Muscle of arm (tissue), 14 donors: ENCODE results near the gene GNG7. TPM values are rescaled to one million over a fixed set of nuclear protein-coding genes. Genes with fewer than 3 reads are reported as not detected.

Experiments used
- DNase-seq: peaks from one replicate; pipeline ENCODE4 v3.0.0-alpha.2; 2013
- long read RNA-seq, 11 donors: transcript quantifications; one replicate each; lab custom pipeline, GENCODE V29; 2026
- polyA plus RNA-seq, 12 donors: library from polyadenylated mRNA; unstranded; fragments of 120-200 nt; gene quantifications; one replicate each; pipeline ENCODE4 v1.2.1, GENCODE V29; 2013; ENCODE audit not compliant: insufficient read length in 12 of 12

GNG7 gene
- polyA plus RNA-seq: 1 to 10 TPM in 11 of 12 donors, not detected in 1; 1.4 to 4.5 (median 2.5) TPM
- long read RNA-seq, donor 1, full-length matches to known transcripts: 2 of 2 reads
- long read RNA-seq, donor 1, partial matches to known transcripts: 0 of 2 reads
- long read RNA-seq, donor 1, other reads (novel, unspliced or antisense): 0 of 2 reads
- long read RNA-seq, donor 2, full-length matches to known transcripts: 3 of 3 reads
- long read RNA-seq, donor 2, partial matches to known transcripts: 0 of 3 reads
- long read RNA-seq, donor 2, other reads (novel, unspliced or antisense): 0 of 3 reads
- long read RNA-seq, donor 3, full-length matches to known transcripts: 1 of 1 reads
- long read RNA-seq, donor 3, partial matches to known transcripts: 0 of 1 reads
- long read RNA-seq, donor 3, other reads (novel, unspliced or antisense): 0 of 1 reads
- long read RNA-seq, donor 4, full-length matches to known transcripts: 3 of 3 reads
- long read RNA-seq, donor 4, partial matches to known transcripts: 0 of 3 reads
- long read RNA-seq, donor 4, other reads (novel, unspliced or antisense): 0 of 3 reads
- long read RNA-seq, donor 5, full-length matches to known transcripts: 4 of 4 reads
- long read RNA-seq, donor 5, partial matches to known transcripts: 0 of 4 reads
- long read RNA-seq, donor 5, other reads (novel, unspliced or antisense): 0 of 4 reads
- long read RNA-seq, donor 6, full-length matches to known transcripts: 1 of 1 reads
- long read RNA-seq, donor 6, partial matches to known transcripts: 0 of 1 reads
- long read RNA-seq, donor 6, other reads (novel, unspliced or antisense): 0 of 1 reads
- long read RNA-seq, donor 7: 0 reads
- long read RNA-seq, donor 8, full-length matches to known transcripts: 3 of 3 reads
- long read RNA-seq, donor 8, partial matches to known transcripts: 0 of 3 reads
- long read RNA-seq, donor 8, other reads (novel, unspliced or antisense): 0 of 3 reads
- long read RNA-seq, donor 9: 0 reads
- long read RNA-seq, donor 10, full-length matches to known transcripts: 3 of 3 reads
- long read RNA-seq, donor 10, partial matches to known transcripts: 0 of 3 reads
- long read RNA-seq, donor 10, other reads (novel, unspliced or antisense): 0 of 3 reads
- long read RNA-seq, donor 11, full-length matches to known transcripts: 1 of 1 reads
- long read RNA-seq, donor 11, partial matches to known transcripts: 0 of 1 reads
- long read RNA-seq, donor 11, other reads (novel, unspliced or antisense): 0 of 1 reads

GRCh38 chr19:2702170-2703076 lies at the start of gene GNG7:
TSS of gene GNG7 (minus strand) at chr19:2702694. CDS start at chr19:2520688, 182,006 bp downstream.
- peak; percentile 73 for DNase-seq

GRCh38 chr19:2751438-2751830 lies 48.9 kb upstream of the GNG7 start:
- no peak for DNase-seq

- no peak for DNase-seq
These were observed 48.4 kb upstream of the GNG7 start for GRCh38 chr19:2750808-2751437.

- DNase-seq: no peak
These were observed 44.9 kb upstream of the GNG7 start for GRCh38 chr19:2747349-2747748.

GRCh38 chr19:2744113-2744512 lies 41.6 kb upstream of the GNG7 start:
- no peak for DNase-seq

- DNase-seq: no peak
These were observed 40.6 kb upstream of the GNG7 start for GRCh38 chr19:2743099-2743498.

- no peak for DNase-seq
These were observed 37.8 kb upstream of the GNG7 start for GRCh38 chr19:2740314-2740656.

- DNase-seq: peak; percentile 97
These were observed 37.3 kb upstream of the GNG7 start, which contains the start of gene SLC39A3 for GRCh38 chr19:2739602-2740313. TSS of gene SLC39A3 (minus strand) at chr19:2740017. CDS start at chr19:2737257, 2,760 bp downstream.

GRCh38 chr19:2736550-2737190 lies 34.2 kb upstream of the GNG7 start:
- DNase-seq: no peak

- no peak for DNase-seq
These were observed 32.9 kb upstream of the GNG7 start for GRCh38 chr19:2735374-2735773.

- DNase-seq: no peak
These were observed 32.2 kb upstream of the GNG7 start for GRCh38 chr19:2734589-2735288.

- DNase-seq: no peak
These were observed 31.6 kb upstream of the GNG7 start for GRCh38 chr19:2733930-2734588.

- no peak for DNase-seq
These were observed 30.4 kb upstream of the GNG7 start for GRCh38 chr19:2732883-2733282.

GRCh38 chr19:2732157-2732725 lies 29.7 kb upstream of the GNG7 start:
- no peak for DNase-seq

GRCh38 chr19:2731181-2731995 lies 28.9 kb upstream of the GNG7 start:
- no peak for DNase-seq

GRCh38 chr19:2729943-2730818 lies 27.7 kb upstream of the GNG7 start:
- DNase-seq: no peak
